Measurements from ENCODE around the gene ADGRL1. TPM values are rescaled to one million over a fixed set of nuclear protein-coding genes. Genes with fewer than 3 reads are reported as not detected.
A peak's percentile ranks its signal among the peaks of the same experiment; 100 is the strongest.
"Not testable (repeated sequence)": the region's sequence is repeated elsewhere in the genome, so short reads cannot be mapped to it uniquely, and the experiment has no call there.

Gene ADGRL1
- total RNA-seq, 2 donors from 2014 or later: 15.4 to 15.7 TPM

- Histone ChIP-seq H3K9me3 (no peaks in the 10 kb centered on the region), H3K4me3 (peak overlapping the region; percentile 60), H3K27me3 (replicated peaks; ENCODE audit: insufficient read depth) (no peaks in the 10 kb centered on the region), H3K27ac (peak overlapping the region; percentile 69 to 70), H3K36me3 (peaks cover 4% of the 10 kb centered on the region), H3K4me1 (ENCODE audit: control insufficient read depth in 1 of 2, low read depth in 2 of 2) (peaks cover 11 to 28% of the 10 kb centered on the region in 2 donors)
- ATAC-seq (ENCODE audit: insufficient number of reproducible peaks, low FRiP score, low read depth) (no peak), DNase-seq (ENCODE audit: low spot score) (no peak)
- TF ChIP-seq, protein P1, sequence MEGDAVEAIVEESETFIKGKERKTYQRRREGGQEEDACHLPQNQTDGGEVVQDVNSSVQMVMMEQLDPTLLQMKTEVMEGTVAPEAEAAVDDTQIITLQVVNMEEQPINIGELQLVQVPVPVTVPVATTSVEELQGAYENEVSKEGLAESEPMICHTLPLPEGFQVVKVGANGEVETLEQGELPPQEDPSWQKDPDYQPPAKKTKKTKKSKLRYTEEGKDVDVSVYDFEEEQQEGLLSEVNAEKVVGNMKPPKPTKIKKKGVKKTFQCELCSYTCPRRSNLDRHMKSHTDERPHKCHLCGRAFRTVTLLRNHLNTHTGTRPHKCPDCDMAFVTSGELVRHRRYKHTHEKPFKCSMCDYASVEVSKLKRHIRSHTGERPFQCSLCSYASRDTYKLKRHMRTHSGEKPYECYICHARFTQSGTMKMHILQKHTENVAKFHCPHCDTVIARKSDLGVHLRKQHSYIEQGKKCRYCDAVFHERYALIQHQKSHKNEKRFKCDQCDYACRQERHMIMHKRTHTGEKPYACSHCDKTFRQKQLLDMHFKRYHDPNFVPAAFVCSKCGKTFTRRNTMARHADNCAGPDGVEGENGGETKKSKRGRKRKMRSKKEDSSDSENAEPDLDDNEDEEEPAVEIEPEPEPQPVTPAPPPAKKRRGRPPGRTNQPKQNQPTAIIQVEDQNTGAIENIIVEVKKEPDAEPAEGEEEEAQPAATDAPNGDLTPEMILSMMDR (IDR thresholded peaks at IDR 0.05): no peak
Observed at GRCh38 chr19:14148751-14149410, 57.1 kb downstream of the ADGRL1 start.

GRCh38 chr19:14147797-14148605 lies 58.0 kb downstream of the ADGRL1 start:
- DNase-seq (ENCODE audit: low spot score) (no peak), ATAC-seq (ENCODE audit: insufficient number of reproducible peaks, low FRiP score, low read depth) (peak; percentile 28)
- H3K27me3 ChIP-seq (replicated peaks; ENCODE audit: insufficient read depth): no peaks in the 10 kb centered on the region
- TF ChIP-seq, protein P1 (IDR thresholded peaks at IDR 0.05): peak; percentile 89
- H3K4me3 ChIP-seq: peak overlapping the region; percentile 45
- H3K27ac ChIP-seq: peak overlapping the region; percentile 69 to 70
- no peaks in the 10 kb centered on the region for H3K9me3 ChIP-seq
- peaks cover 4% of the 10 kb centered on the region for H3K36me3 ChIP-seq
- H3K4me1 ChIP-seq (ENCODE audit: control insufficient read depth in 1 of 2, low read depth in 2 of 2): peaks cover 11 to 28% of the 10 kb centered on the region in 2 donors

DNA sequence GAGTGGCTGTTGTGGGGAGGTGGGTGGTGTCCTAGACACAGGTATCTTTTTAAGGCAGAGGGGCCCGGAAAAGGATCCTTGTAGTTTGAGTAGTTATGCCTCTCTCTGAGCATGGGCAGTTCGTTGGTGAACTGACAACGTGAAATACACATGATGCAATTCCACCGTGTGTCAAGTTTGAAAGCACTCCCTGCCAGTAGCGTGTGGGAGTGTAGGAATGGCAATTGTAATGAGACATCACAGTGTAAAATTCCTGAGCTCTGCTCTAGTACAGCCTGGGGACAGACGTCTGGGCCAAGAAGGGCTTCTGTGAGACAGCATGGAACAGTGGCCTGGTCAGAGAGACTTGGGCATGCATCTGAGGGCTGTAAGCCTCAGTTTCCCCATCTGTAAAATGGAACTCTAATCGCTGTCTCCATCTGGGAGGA lies 59.2 kb downstream of the ADGRL1 start:
- no peaks in the 10 kb centered on the region for H3K27me3 ChIP-seq (replicated peaks; ENCODE audit: insufficient read depth)
- DNase-seq (ENCODE audit: low spot score) (no peak), ATAC-seq (ENCODE audit: insufficient number of reproducible peaks, low FRiP score, low read depth) (no peak)
- no peaks in the 10 kb centered on the region for H3K9me3 ChIP-seq
- peaks cover 11 to 28% of the 10 kb centered on the region in 2 donors for H3K4me1 ChIP-seq (ENCODE audit: control insufficient read depth in 1 of 2, low read depth in 2 of 2)
- TF ChIP-seq, protein P1 (IDR thresholded peaks at IDR 0.05): no peak
- no peak overlapping the region for H3K27ac ChIP-seq
- peaks cover 3% of the 10 kb centered on the region for H3K36me3 ChIP-seq
- no peak overlapping the region for H3K4me3 ChIP-seq

DNA sequence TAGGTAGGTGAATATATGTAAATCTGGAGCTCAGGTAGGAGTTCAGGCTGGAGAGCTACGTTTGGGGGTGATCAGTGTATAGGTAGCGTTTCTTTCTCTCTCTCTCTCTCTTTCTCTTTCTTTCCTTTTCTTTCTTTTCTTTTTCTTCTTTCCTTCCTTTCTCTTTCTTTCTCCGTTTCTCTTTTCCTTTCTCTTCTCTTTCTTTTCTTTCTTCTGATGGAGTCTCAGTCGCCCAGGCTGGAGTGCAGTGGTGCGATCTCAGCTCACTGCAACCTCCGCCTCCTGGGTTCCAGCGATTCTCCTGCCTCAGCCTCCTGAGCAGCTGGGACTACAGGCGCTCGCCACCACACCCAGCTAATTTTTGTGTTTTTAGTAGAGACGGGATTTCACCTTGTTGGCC lies 59.8 kb downstream of the ADGRL1 start:
- not testable (repeated sequence) for ATAC-seq (ENCODE audit: insufficient number of reproducible peaks, low FRiP score, low read depth)

DNA sequence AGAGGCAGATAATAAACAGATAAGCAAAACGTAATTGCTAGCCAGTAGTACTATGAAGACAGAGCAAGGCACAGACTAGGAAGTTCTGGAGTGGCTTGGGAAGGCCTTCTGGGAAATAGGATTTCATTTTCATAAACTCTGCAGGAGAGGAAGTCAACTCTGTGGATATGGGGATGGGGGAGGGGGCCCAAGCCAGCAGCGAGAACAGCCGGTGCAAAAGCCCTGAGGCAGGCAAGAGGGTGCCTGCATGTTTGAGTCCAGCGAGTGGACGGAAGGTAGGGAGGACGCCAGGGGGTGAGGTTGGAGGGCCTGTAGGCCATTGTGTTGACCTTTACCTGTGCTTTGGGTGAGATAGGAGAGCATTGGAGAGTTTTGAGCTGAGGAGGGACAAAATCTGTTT lies 60.6 kb downstream of the ADGRL1 start:
- Histone ChIP-seq H3K27ac (no peak overlapping the region), H3K27me3 (replicated peaks; ENCODE audit: insufficient read depth) (no peaks in the 10 kb centered on the region), H3K4me1 (ENCODE audit: control insufficient read depth in 1 of 2, low read depth in 2 of 2) (peaks cover 11 to 27% of the 10 kb centered on the region in 2 donors), H3K9me3 (no peaks in the 10 kb centered on the region), H3K36me3 (no peaks in the 10 kb centered on the region), H3K4me3 (no peak overlapping the region)
- DNase-seq (ENCODE audit: low spot score) (no peak), ATAC-seq (ENCODE audit: insufficient number of reproducible peaks, low FRiP score, low read depth) (no peak)
- TF ChIP-seq, protein P1 (IDR thresholded peaks at IDR 0.05): no peak

More for the DNA sequence above, 59.8 kb downstream of the ADGRL1 start:
- not testable (repeated sequence) for H3K4me3 ChIP-seq; H3K27me3 ChIP-seq (replicated peaks; ENCODE audit: insufficient read depth); DNase-seq (ENCODE audit: low spot score); H3K27ac ChIP-seq; H3K36me3 ChIP-seq; H3K9me3 ChIP-seq
- H3K4me1 ChIP-seq (ENCODE audit: control insufficient read depth in 1 of 2, low read depth in 2 of 2): peaks cover 11 to 28% of the 10 kb centered on the region in 2 donors
